H1 (cell line): Measurements from ENCODE around the gene TRIM44. TPM values are rescaled to one million over a fixed set of nuclear protein-coding genes. Genes with fewer than 3 reads are reported as not detected.

Experiments
- EGR1 ChIP-seq: IDR thresholded peaks from 2 replicates; pipeline ENCODE4 v1.6.1; 2011; ENCODE audit warnings: low read depth, low read length, borderline replicate concordance
- RBBP5 ChIP-seq: IDR thresholded peaks from 2 replicates; pipeline ENCODE4 v1.7.1; 2012; ENCODE audit warnings: low read depth, mild to moderate bottlenecking, inconsistent platforms, low read length, moderate library complexity, borderline replicate concordance
- SAP30 ChIP-seq: fragments of 300-600 bp; sonication (generic); IDR thresholded peaks from 2 replicates; pipeline ENCODE4 v1.7.1; 2012; ENCODE audit warnings: low read length, moderate library complexity, mild to moderate bottlenecking, inconsistent platforms; ENCODE audit not compliant: insufficient read depth, insufficient replicate concordance
- SIRT6 ChIP-seq: IDR thresholded peaks from one replicate; pipeline ENCODE4 v1.7.1; 2012; ENCODE audit warnings: low read length, inconsistent platforms
- SIX5 ChIP-seq: IDR thresholded peaks from 2 replicates; pipeline ENCODE4 v1.6.1; 2011; ENCODE audit warnings: mild to moderate bottlenecking, low read depth, low read length
- TAF7 ChIP-seq: optimal IDR thresholded peaks from 2 replicates; pipeline ENCODE3; 2011; ENCODE audit warnings: low read depth, mild to moderate bottlenecking, inconsistent platforms, low read length, moderate library complexity, borderline replicate concordance
- TCF12 ChIP-seq: IDR thresholded peaks from 2 replicates; pipeline ENCODE4 v1.6.1; 2011; ENCODE audit warnings: low read depth, mild to moderate bottlenecking, low read length
- ZNF274 ChIP-seq: IDR thresholded peaks from 2 replicates; pipeline ENCODE4 v1.7.0; 2012; ENCODE audit warnings: low read length, borderline replicate concordance; ENCODE audit errors: extremely low read depth
- polyA plus RNA-seq, 7 experiments: library from polyadenylated mRNA; depleted of rRNA in 3 of 7; stranded (reverse) in 5 of 7; unstranded in 2 of 7; fragments of >200 nt in 5 of 7; fragments of 200-250 nt in 2 of 7; gene quantifications; 1 replicate in 5 of 7; 2 replicates in 1 of 7; 4 replicates in 1 of 7; pipeline versions ENCODE4 v1.2.1 to v1.2.3, GENCODE V29; 2011 to 2013; ENCODE audit warnings: missing spikeins in 2 of 7, mixed read lengths in 2 of 7
- total RNA-seq: library from RNA; stranded (reverse); fragmentation: NEBNext Ultra II Directional; extraction: Animal tissue kit (Norgen Biotek cat#: 25700); gene quantifications from 2 replicates; pipeline ENCODE4 v1.2.1, GENCODE V29; 2021

Gene TRIM44
- total and polyA plus RNA-seq, 2 of the 8 experiments (the other 6 are each of a cell fraction or from before 2014, with no cell fraction given) = 13.9 to 34.4 TPM

GRCh38 chr11:35761899-35762298 is 99.3 kb downstream of the TRIM44 start (continued):
- TF ChIP-seq TAF7 (no peak), SAP30 (no peak), ZNF274 (no peak), TCF12 (no peak), RBBP5 (no peak), SIX5 (no peak), EGR1 (no peak), SIRT6 (no peak)
